GM18909 (cell line): ENCODE results near the gene TRIOBP.

Experiments used
- ATAC-seq: cut with Tn5 transposase; IDR thresholded peaks from one replicate; pipeline ENCODE4 v1.9.1; 2021; ENCODE audit warnings: mild to moderate bottlenecking; ENCODE audit not compliant: unreplicated experiment, poor library complexity

Gene TRIOBP

DNA sequence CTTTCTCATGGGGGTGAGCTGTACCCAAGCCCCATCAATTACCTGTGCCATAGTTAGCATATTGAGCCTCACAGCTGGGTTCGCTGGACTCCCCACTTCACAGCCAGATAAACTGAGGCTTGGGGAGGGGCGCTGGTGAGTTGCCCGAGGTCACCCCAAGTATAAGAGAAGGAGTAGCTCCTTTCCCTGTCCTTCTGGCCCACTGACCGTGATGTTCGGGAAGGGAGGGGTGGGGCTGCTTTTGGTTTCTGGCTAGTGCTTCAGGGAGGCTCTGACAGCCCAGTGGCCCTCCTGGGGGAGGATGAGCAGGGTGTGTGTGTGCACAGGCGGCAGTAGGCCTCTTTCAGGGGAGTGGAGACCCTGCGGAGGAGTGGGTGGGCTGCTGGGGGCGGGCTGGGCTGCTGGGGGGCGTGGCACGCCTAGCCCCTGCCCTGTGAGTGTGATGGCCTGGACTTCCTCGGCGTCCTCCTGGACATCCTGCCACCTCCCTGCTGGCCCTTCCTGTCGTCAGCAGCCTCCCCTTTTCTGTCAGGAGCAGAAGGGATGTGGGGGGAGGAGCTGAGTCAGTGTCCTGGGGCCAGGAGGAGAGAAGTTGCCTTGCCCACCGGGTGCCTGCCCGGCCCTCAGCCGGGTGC, 50.3 kb downstream of the TRIOBP start:
- no peak for ATAC-seq

DNA sequence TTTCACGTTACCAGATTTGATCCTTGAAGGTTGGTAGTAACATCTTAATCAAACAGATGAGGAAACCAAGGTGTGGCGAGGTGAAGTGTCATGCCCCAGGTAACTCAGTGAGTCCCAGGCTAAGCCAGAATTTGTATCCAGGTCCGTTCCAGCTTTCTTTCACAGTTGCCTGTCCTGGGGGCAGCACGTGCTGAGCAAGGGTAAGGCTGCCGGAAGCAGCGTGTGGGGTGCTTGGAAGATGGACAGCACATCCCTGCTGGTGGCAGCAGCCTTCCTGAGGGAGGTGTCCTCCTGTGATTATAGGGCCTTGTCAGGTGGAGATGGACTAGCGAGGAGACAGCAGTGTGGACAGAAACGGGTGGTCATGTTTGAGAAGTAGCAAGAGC, 50.9 kb downstream of the TRIOBP start:
- no peak for ATAC-seq

DNA sequence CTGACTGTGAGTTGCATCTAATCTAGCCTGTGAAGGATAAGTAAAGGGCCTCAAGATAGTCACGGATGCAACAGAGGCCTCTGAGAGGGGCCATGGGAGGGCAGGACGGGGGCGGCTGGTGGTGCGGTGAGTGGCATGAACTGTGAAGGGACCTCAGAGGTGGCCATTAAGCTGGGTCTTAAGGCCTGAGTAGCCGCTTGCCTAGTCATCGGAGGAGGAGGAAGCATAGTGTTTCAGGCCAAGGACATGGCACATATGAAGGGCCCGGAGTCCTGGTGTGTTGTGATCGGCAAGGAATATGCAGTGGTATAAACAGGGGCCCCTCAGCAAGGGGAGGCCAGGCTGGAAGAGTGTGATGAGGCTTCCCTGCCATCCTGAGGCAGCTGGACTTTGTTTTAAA, 51.8 kb downstream of the TRIOBP start:
- no peak for ATAC-seq

DNA sequence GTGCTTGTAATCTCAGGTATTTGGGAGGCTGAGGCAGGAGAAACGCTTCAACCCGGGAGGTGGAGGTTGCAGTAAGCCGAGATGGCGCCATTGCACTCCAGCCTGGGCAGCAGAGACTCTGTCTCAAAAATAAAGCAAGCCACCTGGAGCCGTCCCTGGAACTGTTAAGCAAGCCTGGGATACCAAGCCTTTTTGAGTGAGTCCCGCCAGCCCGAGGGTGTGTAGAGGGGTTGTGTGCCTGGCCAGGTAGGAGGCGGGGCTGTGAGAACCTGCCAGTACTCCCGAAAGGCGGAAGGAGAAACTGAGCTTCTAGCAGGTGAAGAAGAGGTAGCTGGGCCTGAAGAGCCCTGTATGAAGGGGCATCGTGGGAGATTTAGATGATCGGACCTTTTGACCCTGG, 52.4 kb downstream of the TRIOBP start:
- no peak for ATAC-seq

DNA sequence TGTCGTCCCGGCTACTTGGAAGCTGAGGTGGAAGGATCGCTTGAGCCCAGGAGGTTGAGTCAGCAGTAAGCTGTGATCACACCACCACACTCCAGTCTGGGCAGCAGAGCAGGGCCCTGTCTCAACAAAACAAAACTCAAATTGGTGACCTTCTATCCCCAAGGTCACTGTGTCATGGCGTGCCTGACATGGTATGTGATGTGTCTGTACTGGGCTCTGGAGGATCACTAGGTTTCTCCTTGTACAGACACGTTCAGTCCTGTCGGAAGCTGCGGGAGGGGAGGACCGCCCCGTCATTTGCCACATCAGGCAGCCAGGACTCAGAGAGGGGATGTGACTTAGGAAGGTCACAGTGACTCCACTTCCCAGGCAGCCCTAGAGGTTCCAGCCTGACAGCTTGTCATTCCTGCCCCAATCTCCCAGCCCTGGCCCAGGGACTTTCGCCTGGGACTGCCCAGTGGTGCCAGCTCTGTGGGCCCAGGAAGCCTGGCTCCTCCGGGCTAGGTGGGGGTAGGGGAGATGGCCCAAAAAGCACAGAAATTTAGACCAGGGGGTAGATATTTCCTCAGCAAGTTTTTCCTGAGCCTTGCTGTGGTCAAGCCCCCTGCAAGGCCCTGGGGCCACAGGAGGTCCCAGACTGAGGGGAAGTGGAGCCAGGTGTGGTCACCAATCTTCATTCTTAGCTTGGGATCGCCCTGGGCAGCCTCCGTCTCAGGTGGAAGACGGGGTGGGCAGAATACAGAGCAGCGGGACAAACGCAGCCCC, 53.2 kb downstream of the TRIOBP start:
- no peak for ATAC-seq

DNA sequence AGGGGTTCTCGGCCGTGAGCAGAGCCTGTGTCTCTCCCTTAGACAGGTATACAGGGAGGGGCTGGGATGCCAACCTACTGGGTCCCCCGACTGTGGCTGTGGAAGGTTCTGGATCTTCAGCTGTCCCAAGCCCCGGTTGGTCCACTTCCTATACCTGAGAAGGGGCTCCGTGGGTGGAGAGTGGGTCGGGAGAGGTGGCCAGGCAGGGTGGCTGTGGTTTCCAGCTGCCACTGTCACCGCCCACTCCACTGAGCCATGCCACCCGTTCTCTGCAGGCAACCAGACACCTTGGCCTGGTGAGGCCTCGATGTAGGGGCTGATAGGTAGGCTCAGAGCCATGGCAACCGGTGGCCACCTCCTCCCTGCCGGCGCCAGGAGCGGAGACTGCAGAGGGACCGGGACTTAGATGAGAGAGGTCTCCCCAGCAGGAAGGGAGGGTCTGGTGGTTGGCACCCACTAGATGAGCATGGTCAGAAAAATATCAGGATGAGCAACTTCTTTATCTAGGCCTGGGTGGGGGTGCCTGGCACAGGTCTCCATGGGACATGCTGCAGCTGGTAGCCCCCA, 53.8 kb downstream of the TRIOBP start:
- no peak for ATAC-seq

DNA sequence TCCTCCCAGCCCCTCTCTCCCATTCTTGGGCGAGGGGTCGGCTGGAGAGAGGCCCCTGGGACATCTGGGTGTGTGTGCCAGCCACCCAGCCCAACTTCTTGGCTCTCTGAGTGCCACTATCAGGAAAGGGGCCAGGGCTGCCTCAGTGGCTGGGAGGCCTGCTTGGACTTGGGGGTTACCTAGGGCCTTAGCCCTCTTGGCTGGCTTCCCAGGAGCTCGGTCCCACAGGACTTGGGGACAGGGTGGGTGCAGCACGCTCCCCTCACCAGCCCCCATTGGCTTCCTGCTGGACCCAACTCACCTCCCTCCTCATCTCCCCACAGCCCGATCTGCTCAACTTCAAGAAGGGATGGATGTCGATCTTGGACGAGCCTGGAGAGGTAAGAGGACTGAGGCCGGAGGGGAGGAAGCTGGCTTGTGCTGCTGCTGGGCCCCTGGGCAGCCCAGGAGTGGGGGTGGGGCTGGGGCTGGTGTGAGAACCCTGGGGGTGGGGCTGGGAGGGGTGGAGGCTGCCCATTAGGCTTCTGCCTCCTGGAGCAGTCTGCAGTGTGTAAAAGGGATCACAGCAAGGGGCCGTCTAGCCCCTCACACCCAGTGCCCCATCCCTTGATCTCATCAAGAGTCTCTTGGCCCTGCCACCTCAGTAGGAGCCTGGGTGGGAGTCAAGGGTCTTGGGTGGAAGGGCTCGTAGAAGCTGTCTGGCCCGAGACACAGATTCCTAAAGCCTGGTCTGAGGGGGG, 54.8 kb downstream of the TRIOBP start:
- no peak for ATAC-seq

DNA sequence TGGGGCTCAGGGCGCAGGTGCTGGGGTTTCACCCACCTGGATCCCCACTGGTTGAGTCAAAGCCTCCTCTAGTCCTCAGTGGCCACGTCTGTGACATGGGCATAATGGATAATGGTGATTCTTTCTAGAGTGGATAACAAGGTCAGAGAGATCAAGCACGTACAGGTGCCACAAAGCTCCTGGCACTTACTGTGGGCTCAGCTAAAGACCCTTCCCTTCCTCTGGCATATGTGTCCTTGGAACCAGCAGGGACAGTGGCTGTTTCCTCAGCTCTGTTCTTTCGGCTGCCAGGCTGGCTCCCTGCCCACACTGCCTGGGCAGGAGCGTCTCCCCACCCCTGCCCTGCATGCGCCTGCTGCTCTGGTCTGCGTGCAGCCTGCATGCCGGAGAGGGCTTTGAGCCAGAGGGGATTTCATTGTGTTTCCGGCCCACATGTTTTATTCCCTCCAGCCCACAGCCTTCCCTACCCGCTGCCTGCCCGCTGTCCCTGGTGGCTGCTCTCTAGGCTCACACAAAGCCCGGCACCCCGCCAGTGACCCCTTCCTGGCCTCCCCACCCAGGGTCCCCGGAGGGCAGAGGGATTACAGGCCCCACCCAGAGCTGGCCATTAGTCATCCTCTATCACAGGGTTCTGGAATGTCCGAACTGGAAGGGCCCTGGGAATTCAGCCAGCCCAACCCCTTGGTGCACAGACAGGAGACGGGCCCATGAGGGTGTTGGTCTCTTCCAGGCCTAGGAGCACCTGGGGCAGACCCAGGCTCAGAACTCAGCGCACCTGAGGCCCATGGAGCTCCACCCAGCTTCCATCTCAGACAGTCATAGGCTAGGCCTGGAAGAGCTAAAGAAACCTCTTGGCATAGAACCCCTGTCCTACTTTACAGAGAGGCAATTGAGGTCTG, 55.6 kb downstream of the TRIOBP start:
- ATAC-seq: no peak

DNA sequence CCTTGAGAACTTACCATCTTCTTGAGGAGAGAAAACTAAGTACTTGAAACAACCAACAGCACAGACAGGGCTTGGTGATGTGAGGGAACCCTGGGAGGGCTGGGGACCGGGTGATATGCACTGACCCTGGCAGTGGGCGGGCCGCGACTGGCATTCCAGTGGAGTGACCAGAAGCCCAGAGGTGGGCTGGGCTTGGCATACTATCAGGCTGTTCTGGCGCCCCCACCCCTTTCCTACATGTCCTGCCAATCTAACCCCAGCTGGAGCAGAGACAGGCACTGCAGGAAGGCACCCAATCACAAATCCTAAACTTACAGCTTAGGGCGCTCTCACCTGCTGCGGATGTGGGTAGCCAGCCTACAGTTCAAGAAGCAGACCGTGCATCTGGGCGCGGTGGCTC, 56.9 kb downstream of the TRIOBP start:
- no peak for ATAC-seq

DNA sequence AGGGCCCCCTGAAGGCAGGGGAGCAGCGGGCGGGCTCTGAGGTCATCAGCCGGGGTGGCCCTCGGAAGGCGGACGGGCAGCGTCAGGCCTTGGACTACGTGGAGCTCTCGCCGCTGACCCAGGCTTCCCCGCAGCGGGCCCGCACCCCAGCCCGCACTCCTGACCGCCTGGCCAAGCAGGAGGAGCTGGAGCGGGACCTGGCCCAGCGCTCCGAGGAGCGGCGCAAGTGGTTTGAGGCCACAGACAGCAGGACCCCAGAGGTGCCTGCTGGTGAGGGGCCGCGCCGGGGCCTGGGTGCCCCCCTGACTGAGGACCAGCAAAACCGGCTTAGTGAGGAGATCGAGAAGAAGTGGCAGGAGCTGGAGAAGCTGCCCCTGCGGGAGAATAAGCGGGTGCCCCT, 60.8 kb downstream of the TRIOBP start:
- ATAC-seq: no peak

DNA sequence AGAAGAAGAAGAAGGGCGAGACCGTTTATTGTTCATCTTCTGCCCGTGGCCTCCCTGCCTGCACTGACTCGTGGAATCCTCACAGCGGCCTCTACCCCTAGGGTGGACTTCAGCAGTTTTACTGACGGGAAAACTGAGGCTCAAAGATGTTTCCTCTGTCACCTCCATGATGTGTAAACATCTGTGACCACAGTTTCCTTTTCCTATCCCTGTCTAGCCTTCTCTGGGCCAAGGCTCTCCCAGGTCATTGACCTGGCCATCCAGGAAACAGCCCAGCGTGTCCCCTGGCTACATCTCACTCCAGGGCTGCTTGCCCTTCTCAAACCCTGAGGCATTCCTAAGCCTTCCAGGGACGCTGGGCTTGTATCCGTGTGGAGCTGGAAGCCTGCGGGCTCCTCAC, 61.8 kb downstream of the TRIOBP start:
- no peak for ATAC-seq

DNA sequence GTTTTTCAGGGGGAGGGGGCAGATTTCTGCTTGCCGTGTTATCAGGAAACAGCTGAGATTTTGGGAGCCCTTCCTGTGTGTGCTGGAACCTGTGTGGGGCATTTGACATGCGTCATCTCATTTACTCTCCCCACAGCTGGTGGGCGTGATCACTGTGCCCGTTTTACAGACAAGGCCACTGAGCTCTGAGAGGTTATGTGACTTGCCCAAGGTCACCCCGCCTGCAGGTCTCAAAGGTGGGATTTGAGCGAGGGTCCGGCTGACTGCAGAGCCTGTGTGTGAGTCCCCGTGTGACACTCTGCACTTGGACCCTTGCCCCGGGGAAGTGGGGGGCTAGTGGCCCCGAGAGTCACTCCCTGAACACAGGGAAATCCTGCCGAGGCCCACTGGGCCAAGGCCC, 62.4 kb downstream of the TRIOBP start:
- ATAC-seq: no peak

DNA sequence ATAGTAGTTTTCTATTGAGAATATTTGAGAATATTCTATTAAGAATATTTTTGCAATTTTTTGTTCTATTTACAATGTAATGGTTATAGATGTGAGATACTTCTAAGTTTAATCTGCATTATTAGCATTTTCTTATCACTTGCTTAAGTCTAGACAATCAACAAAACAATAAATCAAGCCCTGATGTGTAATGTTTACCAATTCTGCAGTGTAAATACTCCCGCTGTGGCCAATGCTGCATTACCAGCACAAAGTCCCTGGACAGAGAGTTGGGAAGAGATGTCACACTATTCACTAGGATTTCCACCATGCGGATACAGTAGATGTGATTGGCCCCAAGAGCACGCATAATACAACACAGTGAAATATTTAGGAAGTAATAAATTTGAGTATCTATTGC, 63.3 kb downstream of the TRIOBP start:
- no peak for ATAC-seq

DNA sequence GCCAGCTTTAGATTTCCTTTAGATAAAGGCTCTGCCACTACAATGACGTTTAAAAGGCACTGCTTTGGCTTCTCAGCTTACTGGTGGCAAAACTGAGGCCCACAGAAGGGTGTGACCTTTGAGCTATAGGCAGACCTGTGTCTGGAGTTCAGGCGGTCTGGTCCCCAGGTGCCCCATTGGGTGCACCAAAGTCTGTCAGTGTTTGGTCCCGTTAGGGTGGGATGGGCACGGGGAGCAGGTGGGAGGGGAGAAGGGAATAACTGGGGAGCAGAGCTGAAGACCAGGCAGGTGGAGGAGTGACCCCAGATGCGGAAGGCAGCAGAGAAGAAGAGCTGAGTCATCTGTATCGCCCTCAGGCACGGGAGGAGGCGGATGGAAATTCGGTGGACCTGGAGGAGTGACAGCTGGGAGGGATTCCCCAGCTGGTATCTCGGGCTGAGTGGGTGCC, 65.6 kb downstream of the TRIOBP start:
- no peak for ATAC-seq

DNA sequence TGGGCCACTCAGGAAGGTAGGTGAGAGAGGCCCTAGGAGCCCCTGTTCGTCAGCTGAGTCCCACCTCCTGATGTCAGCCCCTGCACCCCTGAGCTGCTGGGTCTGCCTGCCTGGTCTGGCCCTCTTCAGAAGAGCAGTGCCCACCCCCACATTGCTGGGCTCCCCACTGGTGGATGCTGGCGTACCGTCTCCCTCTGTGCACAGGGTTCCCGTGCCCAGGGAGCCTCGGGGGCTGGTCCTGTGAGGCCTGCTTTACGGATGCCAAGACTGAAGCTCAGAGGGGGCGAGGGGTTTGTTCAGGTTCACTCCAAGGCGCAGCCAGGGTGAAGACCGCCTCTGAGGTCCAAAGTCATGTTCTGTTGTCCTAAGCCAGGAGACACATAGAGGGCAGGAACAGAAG, 66.2 kb downstream of the TRIOBP start:
- no peak for ATAC-seq

DNA sequence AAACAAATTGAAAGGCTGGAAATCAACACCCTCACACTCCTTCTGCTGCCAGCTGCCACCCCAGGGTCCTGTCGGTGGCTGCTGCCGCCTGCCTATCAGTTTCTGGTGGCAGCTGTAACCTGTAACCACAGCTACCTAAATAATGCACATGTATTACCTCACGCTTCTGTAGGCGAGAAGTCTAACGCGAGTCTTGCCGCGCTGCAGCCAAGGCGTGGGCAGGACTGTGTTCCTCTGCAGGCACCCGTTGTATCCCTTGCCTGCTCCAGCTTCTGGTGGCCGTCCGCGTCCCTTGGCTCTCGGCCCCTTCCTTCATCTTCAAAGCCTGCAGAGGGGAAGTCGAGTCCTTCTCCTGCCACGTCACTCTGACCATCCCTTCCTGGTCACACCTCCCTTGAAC, 66.8 kb downstream of the TRIOBP start:
- no peak for ATAC-seq

DNA sequence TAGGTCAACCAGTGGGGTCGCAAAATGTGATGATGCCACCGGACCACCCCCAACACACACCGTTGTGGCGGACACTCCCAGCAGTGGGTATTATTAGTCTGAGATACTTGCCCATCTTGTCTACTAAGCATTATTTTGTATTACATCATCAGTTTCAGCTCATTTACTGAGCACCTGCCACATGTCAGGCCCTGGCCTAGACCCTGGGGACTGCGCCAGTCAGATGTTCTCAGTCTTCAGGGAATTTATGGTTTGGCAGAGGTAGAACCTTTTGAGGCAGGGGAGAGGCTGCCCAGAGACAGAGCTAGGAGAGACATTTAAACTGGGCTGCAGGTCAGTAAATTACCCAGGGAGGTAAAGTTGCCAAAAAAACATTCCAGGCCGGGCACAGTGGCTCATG, 67.8 kb downstream of the TRIOBP start:
- ATAC-seq: no peak

DNA sequence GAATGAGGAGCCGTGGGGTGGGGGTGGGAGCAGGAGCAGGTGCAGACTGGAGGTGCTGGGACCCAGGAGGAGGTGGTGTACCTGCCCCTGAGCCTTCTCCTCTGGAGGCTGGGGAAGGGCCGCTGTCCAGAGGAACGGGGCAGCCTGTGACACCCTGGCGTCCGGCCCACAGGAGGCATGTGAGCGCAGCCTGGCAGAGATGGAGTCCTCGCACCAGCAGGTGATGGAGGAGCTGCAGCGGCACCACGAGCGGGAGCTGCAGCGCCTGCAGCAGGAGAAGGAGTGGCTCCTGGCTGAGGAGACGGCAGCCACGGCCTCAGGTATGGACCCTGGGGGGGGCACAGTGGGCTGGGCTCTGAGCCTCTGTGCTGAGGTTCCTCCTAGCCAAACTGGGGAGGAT, 68.7 kb downstream of the TRIOBP start:
- no peak for ATAC-seq

DNA sequence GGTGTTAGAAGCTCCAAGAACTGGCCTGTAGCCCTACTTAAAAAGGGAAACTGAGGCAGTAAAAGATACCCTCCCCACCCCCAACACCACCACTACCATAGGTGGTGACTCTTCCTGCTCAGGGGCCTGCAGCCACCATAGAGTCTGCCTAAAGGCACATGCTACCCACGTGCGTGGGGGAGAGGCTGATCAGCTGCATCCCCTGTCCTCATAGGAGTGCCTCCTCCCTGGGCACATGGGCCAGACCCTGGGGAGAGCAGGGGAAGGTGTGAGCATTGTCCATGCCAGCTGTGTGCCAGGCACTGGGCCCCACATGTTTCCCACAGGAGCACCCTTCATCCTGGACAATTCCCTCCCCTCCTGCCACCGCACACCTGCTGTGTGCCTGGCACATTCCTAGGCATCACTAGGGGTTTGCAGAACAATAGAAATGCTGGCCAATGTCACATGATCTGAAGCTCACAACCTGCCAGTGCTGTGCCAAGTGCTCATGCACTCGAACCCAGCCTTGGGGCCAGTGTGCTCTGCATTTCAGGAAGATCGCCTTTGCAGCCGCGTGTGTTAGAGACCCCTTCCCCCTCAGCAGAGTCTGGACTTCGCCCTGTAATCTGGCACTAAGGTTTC, 69.2 kb downstream of the TRIOBP start:
- ATAC-seq: no peak

DNA sequence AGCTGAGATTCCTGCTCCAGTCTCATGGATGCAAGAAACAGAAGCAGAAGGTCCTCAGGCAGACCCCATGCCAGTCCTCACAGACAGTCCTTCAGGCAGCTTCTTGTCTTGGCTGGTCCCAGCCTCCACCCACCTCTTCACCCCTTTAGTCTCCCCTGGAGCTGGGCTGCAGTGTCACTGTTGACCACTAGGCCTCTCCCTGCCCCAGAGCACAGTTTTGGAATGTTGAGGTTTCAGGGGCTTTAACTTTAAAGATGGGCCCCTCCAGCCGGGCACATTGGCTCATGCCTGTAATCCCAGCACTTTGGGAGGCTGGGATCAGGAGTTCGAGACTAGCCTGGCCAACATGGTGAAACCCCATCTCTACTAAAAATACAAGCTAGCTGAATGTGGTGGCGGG, 71.4 kb downstream of the TRIOBP start:
- no peak for ATAC-seq
